HFFc6 (cell line): Measurements from ENCODE around the gene CASK. TPM values are rescaled to one million over a fixed set of nuclear protein-coding genes. Genes with fewer than 3 reads are reported as not detected.
"Not testable (repeated sequence)": the region's sequence is repeated elsewhere in the genome, so short reads cannot be mapped to it uniquely, and the experiment has no call there.

Experiments used
- DNase-seq: peaks from one replicate; pipeline ENCODE4 v3.0.0-alpha.2; 2018
- H3K27ac Mint-ChIP-seq: 2 replicates; pipeline ENCODE4 v1.8.0; 2020; ENCODE audit warnings: mild to moderate bottlenecking, mixed read lengths
- H3K27me3 Mint-ChIP-seq: 2 replicates; pipeline ENCODE4 v1.8.0; 2021; ENCODE audit warnings: mild to moderate bottlenecking, moderate library complexity, mixed read lengths; ENCODE audit not compliant: insufficient read depth
- H3K36me3 Mint-ChIP-seq: 2 replicates; pipeline ENCODE4 v1.8.0; 2021; ENCODE audit warnings: low read depth, mixed read lengths
- H3K4me1 Mint-ChIP-seq: 2 replicates; pipeline ENCODE4 v1.8.0; 2020; ENCODE audit warnings: low read depth, mixed read lengths
- H3K4me3 Mint-ChIP-seq: 2 replicates; pipeline ENCODE4 v1.8.0; 2020; ENCODE audit warnings: mild to moderate bottlenecking, moderate library complexity, mixed read lengths
- H3K9me3 Mint-ChIP-seq: 2 replicates; pipeline ENCODE4 v1.8.0; 2020; ENCODE audit warnings: mild to moderate bottlenecking, mixed read lengths
- total RNA-seq, 6 experiments: library from RNA; stranded (reverse); fragmentation: NEBNext Ultra II Directional; extraction: Animal tissue kit (Norgen Biotek cat#: 25700); gene quantifications; 2 replicates in 1 of 6; 3 replicates in 5 of 6; pipeline ENCODE4 v1.2.3, GENCODE V29; 2021
- TF ChIP-seq, protein P1 (sequence below): fragments of 200-600 bp; sonication (generic); IDR thresholded peaks from 2 replicates; pipeline ENCODE4 v1.5.0; 2021; ENCODE audit warnings: antibody characterized with exemption, mild to moderate bottlenecking

The CASK gene
- total RNA-seq, 6 experiments from 2014 or later, result 34.7 to 37.1 (median 35.4) TPM

GRCh38 chrX:41720125-41720779 lies 203.1 kb downstream of the CASK start:
- TF ChIP-seq, protein P1, sequence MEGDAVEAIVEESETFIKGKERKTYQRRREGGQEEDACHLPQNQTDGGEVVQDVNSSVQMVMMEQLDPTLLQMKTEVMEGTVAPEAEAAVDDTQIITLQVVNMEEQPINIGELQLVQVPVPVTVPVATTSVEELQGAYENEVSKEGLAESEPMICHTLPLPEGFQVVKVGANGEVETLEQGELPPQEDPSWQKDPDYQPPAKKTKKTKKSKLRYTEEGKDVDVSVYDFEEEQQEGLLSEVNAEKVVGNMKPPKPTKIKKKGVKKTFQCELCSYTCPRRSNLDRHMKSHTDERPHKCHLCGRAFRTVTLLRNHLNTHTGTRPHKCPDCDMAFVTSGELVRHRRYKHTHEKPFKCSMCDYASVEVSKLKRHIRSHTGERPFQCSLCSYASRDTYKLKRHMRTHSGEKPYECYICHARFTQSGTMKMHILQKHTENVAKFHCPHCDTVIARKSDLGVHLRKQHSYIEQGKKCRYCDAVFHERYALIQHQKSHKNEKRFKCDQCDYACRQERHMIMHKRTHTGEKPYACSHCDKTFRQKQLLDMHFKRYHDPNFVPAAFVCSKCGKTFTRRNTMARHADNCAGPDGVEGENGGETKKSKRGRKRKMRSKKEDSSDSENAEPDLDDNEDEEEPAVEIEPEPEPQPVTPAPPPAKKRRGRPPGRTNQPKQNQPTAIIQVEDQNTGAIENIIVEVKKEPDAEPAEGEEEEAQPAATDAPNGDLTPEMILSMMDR, result no peak
- Mint-ChIP-seq H3K27me3 (no peaks in the 10 kb centered on the region; the same call in 1 of the 2 replicates), H3K4me1 (peaks cover 18% of the 10 kb centered on the region), H3K9me3 (peaks cover 15% of the 10 kb centered on the region; the same call in 1 of the 2 replicates), H3K27ac (no peak overlapping the region), H3K36me3 (peaks cover 6% of the 10 kb centered on the region; the same call in 1 of the 2 replicates), H3K4me3 (no peak overlapping the region)
- DNase-seq, result peak; percentile 2

GRCh38 chrX:41719610-41720009 lies 203.7 kb downstream of the CASK start:
- H3K4me3 Mint-ChIP-seq, DNase-seq, H3K36me3 Mint-ChIP-seq, H3K27ac Mint-ChIP-seq, H3K27me3 Mint-ChIP-seq: not testable (repeated sequence)
- Mint-ChIP-seq H3K4me1 (peaks cover 18% of the 10 kb centered on the region), H3K9me3 (peaks cover 15% of the 10 kb centered on the region; the same call in 1 of the 2 replicates)

GRCh38 chrX:41718481-41719235 lies 204.7 kb downstream of the CASK start:
- TF ChIP-seq, protein P1, result no peak
- DNase-seq, result no peak

GRCh38 chrX:41716767-41717473 lies 206.4 kb downstream of the CASK start:
- Mint-ChIP-seq H3K27me3 (no peaks in the 10 kb centered on the region; the same call in 1 of the 2 replicates), H3K27ac (no peak overlapping the region; the same call in 1 of the 2 replicates), H3K9me3 (peaks cover 15% of the 10 kb centered on the region; the same call in 1 of the 2 replicates), H3K36me3 (peaks cover 6% of the 10 kb centered on the region; the same call in 1 of the 2 replicates), H3K4me1 (peaks cover 5% of the 10 kb centered on the region; the same call in 1 of the 2 replicates), H3K4me3 (no peak overlapping the region)
- TF ChIP-seq, protein P1, result no peak
- DNase-seq, result no peak

More at GRCh38 chrX:41718481-41719235, 204.7 kb downstream of the CASK start:
- Mint-ChIP-seq H3K9me3 (peaks cover 15% of the 10 kb centered on the region; the same call in 1 of the 2 replicates), H3K4me3 (no peak overlapping the region), H3K27ac (no peak overlapping the region), H3K27me3 (no peaks in the 10 kb centered on the region; the same call in 1 of the 2 replicates), H3K4me1 (peaks cover 18% of the 10 kb centered on the region), H3K36me3 (peaks cover 6% of the 10 kb centered on the region; the same call in 1 of the 2 replicates)

GRCh38 chrX:41716222-41716621 lies 207.1 kb downstream of the CASK start:
- Mint-ChIP-seq H3K4me3 (no peak overlapping the region), H3K27ac (no peak overlapping the region), H3K27me3 (no peaks in the 10 kb centered on the region; the same call in 1 of the 2 replicates), H3K4me1 (peaks cover 5% of the 10 kb centered on the region; the same call in 1 of the 2 replicates), H3K36me3 (peaks cover 6% of the 10 kb centered on the region; the same call in 1 of the 2 replicates), H3K9me3 (peaks cover 15% of the 10 kb centered on the region; the same call in 1 of the 2 replicates)
- DNase-seq, result no peak
- TF ChIP-seq, protein P1, result no peak
